Fibroblast of mammary gland (primary cell): ENCODE data around the gene DEDD.

Experiments
- DNase-seq: peaks from one replicate; pipeline ENCODE4 v3.0.0-alpha.2; 2010; ENCODE audit warnings: low read depth
- H3K4me3 ChIP-seq: 2 replicates; pipeline ENCODE4 v1.5.1; 2011; ENCODE audit warnings: low read depth, mild to moderate bottlenecking, low read length, moderate library complexity; ENCODE audit not compliant: control insufficient read depth
- TF ChIP-seq, protein P1 (sequence below): conservative IDR thresholded peaks from 2 replicates; pipeline ENCODE4 v1.5.1; 2011; ENCODE audit warnings: low read depth, low read length, inconsistent platforms; ENCODE audit not compliant: control insufficient read depth, insufficient read depth

DEDD gene

DNA sequence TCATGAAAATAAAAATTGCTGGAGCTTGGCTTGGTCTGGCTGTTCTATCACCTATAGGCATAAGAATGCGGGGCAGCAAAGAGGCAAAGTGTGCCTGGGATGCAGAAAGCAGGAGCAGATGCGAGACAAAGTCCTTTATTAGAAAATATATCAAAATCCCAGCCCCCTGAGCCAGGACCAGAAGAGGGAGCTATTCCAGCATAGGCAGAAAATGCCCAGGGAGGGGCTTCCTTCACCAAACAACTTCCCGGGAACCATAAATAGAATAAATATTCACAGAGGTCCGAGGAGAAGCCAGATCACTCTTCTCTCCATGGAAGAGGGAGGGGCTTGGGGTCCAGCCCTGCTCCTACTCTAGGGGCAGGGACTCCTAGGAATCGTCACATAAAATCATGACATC is 38.7 kb upstream of the DEDD start:
- H3K4me3 ChIP-seq: no peak overlapping the region
- TF ChIP-seq, protein P1, sequence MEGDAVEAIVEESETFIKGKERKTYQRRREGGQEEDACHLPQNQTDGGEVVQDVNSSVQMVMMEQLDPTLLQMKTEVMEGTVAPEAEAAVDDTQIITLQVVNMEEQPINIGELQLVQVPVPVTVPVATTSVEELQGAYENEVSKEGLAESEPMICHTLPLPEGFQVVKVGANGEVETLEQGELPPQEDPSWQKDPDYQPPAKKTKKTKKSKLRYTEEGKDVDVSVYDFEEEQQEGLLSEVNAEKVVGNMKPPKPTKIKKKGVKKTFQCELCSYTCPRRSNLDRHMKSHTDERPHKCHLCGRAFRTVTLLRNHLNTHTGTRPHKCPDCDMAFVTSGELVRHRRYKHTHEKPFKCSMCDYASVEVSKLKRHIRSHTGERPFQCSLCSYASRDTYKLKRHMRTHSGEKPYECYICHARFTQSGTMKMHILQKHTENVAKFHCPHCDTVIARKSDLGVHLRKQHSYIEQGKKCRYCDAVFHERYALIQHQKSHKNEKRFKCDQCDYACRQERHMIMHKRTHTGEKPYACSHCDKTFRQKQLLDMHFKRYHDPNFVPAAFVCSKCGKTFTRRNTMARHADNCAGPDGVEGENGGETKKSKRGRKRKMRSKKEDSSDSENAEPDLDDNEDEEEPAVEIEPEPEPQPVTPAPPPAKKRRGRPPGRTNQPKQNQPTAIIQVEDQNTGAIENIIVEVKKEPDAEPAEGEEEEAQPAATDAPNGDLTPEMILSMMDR: peak; percentile 41
- peak; percentile 38 for DNase-seq

DNA sequence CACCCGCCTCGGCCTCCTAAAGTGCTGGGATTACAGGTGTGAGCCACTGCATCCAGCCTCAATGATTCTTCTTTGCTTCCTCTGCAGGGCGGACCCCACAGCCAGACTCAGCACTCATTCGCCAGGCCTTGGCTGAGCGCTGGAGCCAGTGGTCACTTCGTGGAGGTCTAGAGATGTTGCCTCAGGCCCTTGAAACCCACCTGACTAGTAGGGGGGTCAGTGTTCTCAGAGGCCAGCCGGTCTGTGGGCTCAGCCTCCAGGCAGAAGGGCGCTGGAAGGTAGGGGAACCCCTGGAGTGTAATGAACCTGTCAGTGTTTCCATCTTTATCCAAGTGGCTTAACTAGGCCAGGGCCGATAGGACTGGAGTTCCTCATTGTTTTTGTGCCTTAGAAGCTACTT is 36.4 kb upstream of the DEDD start:
- H3K4me3 ChIP-seq: no peak overlapping the region
- TF ChIP-seq, protein P1: no peak
- DNase-seq: no peak

DNA sequence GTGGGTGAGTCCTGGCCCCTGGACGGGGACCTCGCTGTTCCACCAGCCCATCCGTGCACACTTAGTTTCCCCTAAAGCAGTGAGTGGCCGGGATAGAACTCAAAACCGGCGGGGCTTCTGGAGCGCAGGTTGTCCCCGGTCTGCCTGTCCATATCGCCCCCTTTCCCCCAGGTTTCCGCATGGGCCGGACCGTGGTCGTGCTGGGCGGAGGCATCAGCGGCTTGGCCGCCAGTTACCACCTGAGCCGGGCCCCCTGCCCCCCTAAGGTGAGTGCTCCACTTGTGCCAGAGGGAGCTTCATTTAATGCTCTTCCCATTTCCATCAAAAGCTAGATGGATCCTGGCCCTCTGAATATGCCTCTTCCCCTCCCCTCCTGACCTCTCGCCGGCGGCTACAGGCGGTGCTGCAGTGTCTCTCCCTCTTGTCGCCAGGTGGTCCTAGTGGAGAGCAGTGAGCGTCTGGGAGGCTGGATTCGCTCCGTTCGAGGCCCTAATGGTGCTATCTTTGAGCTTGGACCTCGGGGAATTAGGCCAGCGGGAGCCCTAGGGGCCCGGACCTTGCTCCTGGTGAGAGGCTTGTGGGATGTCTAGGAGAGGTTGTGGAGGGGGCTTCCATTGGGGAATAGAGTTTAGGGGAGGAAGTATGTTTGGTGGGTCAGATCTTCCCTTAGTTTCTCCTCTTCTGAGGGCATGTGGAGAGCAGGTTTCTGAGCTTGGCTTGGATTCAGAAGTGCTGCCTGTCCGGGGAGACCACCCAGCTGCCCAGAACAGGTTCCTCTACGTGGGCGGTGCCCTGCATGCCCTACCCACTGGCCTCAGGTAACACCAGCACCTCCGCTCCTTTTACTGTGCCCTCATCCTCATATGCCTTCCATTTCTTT is 34.4 kb upstream of the DEDD start:
- no peak for DNase-seq
- H3K4me3 ChIP-seq: peak overlapping the region; percentile 81
- TF ChIP-seq, protein P1: no peak

DNA sequence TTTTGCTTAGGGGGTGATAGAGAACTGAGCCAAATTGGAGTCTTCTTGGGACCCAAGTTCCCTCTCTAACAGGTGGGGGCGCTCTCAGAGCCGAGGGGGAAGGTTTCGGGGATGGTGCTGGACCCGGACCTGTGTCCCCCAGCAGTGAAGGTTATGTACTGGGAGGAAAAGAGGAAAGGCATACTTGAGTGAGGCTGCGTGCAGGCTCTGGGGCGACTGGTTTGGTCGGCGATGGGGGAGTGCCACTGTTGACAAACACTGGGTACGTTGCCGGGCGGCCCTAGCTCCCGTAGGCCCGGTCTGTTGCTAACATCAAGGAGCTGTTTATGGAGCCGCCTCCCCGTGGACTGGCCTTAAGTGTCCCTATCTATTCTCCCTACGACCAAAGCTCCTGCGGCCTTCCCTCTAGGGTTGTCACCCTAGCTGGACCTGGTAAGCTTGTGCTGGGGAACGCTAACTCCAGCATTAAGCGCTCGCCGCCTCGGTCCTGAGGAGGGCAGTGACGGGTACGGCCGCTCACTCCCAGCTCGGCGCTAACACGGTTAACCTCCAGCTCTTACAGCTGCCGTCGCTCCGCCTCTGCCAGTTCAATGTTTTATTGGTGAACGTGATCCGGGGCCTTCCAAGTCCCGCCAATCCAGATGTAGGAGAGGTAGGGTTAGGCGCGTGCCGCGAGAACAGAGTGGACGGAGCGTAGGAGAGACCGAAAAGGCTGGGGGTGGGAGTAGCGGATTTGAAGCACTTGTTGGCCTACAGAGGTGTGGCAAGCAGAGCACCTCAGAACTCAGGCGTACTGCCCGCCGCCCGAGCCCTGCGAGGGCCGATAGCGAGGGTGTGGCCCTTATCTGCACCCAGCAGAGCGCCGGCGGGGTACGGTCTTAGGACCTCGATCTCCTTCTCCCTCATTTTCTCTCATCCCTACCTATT is 33.5 kb upstream of the DEDD start, which contains the start of gene PPOX:
PPOX (plus strand) TSS at position 685 of the 927 bp plus-strand sequence. CDS start 422 bp downstream, outside the sequence.
- DNase-seq: peak; percentile 98
- TF ChIP-seq, protein P1: peak; percentile 57
- H3K4me3 ChIP-seq: peak within 1 kb of the TSS; percentile 81

DNA sequence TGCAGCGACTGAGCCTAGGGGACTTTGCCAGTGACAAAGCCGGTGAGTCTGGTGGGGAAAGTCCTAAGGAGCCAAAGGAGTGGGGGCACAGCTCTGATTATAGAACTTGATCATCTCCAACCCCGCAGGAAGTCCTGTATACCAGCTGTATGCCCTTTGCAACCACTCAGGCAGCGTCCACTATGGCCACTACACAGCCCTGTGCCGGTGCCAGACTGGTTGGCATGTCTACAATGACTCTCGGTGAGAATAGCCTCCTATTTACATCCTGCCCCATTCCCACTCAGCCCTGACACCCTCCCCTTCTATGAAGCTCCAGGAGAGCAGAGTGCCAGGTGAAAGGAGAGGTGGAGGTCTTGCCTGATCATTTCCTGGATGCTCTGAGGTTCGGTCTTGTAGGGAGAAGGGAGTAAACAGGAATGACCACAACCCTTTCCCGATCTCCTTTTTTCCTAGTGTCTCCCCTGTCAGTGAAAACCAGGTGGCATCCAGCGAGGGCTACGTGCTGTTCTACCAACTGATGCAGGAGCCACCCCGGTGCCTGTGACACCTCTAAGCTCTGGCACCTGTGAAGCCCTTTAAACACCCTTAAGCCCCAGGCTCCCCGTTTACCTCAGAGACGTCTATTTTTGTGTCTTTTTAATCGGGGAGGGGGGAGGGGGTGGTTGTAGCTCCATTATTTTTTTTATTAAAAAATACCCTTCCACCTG is 32.6 kb upstream of the DEDD start:
- H3K4me3 ChIP-seq: peak overlapping the region; percentile 81
- TF ChIP-seq, protein P1: no peak
- DNase-seq: no peak

DNA sequence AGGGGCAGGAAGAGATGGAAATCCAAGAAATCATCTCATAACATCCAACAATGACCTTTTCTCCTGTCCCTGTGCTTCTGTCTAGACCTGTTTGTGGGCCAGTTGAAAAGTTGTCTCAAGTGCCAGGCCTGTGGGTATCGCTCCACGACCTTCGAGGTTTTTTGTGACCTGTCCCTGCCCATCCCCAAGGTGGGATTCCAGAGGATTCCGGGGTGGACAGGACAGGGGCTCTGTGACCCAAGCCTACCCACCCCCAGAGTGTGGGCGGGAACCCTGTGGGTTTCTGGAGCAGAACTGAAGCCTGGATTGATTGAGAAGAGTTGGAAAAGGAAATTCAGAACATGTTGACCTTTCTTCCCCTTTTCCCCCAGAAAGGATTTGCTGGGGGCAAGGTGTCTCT is 31.3 kb upstream of the DEDD start:
- TF ChIP-seq, protein P1: no peak
- no peak overlapping the region for H3K4me3 ChIP-seq
- DNase-seq: no peak
